Mesenchymal stem cell (in vitro differentiated cells and primary cell): ENCODE results near the gene PLEKHM2.

Source experiments
- DNase-seq: peaks from one replicate; pipeline ENCODE4 v3.0.0-alpha.2; 2013
- H2AFZ ChIP-seq: one replicate; pipeline ENCODE4 v1.6.1; 2013; ENCODE audit warnings: low read depth, mild to moderate bottlenecking, control low read depth, inconsistent platforms, low read length, moderate library complexity
- H2AK5ac ChIP-seq: 2 replicates; pipeline ENCODE4 v1.6.1; 2013; ENCODE audit warnings: low read length, moderate library complexity, mild to moderate bottlenecking, inconsistent platforms; ENCODE audit not compliant: severe bottlenecking
- H2BK120ac ChIP-seq: one replicate; pipeline ENCODE4 v1.6.1; 2013; ENCODE audit warnings: low read depth, mild to moderate bottlenecking, inconsistent platforms, low read length, moderate library complexity
- H2BK12ac ChIP-seq, 2 experiments: one replicate each; pipeline ENCODE4 v1.6.1; 2013; ENCODE audit warnings: inconsistent platforms in 2 of 2, low read length in 2 of 2, mild to moderate bottlenecking in 2 of 2, moderate library complexity in 2 of 2, control low read depth in 1 of 2
- H2BK15ac ChIP-seq: one replicate; pipeline ENCODE4 v1.6.1; 2013; ENCODE audit warnings: mild to moderate bottlenecking, low read depth, inconsistent platforms; ENCODE audit not compliant: poor library complexity, severe bottlenecking
- H2BK5ac ChIP-seq: 2 replicates; pipeline ENCODE4 v1.6.1; 2013; ENCODE audit warnings: low read depth, mild to moderate bottlenecking, low read length, control low read depth, inconsistent platforms; ENCODE audit not compliant: poor library complexity, severe bottlenecking
- H3K14ac ChIP-seq, 2 experiments: one replicate each; pipeline ENCODE4 v1.6.1; 2013; ENCODE audit warnings: inconsistent platforms in 2 of 2, low read length in 2 of 2, control low read depth in 1 of 2, mild to moderate bottlenecking in 1 of 2, moderate library complexity in 1 of 2
- H3K18ac ChIP-seq, 2 experiments: one replicate each; pipeline ENCODE4 v1.6.1; 2013; ENCODE audit warnings: inconsistent platforms in 2 of 2, low read length in 2 of 2, control low read depth in 1 of 2, low read depth in 1 of 2, mild to moderate bottlenecking in 1 of 2
- H3K23ac ChIP-seq, 2 experiments: one replicate each; pipeline ENCODE4 v1.6.1; 2013; ENCODE audit warnings: inconsistent platforms in 2 of 2, low read length in 2 of 2, mild to moderate bottlenecking in 2 of 2, moderate library complexity in 2 of 2, control low read depth in 1 of 2
- H3K27ac ChIP-seq: 2 replicates; pipeline ENCODE4 v1.5.1; 2013; ENCODE audit warnings: mild to moderate bottlenecking, moderate library complexity, low read length, control low read depth, inconsistent platforms; ENCODE audit not compliant: poor library complexity, severe bottlenecking
- H3K27me3 ChIP-seq, 2 experiments: 2 replicates each; pipeline versions ENCODE4 v1.6.1 to v1.7.0; 2013; ENCODE audit warnings: low read length in 2 of 2, mild to moderate bottlenecking in 2 of 2, moderate library complexity in 2 of 2, control low read depth in 1 of 2, inconsistent platforms in 1 of 2; ENCODE audit not compliant: control insufficient read depth in 1 of 2, insufficient read depth in 1 of 2
- H3K36me3 ChIP-seq, 2 experiments: 2 replicates each; pipeline versions ENCODE4 v1.6.1 to v1.7.0; 2013; ENCODE audit warnings: low read length in 2 of 2, control low read depth in 1 of 2, inconsistent platforms in 1 of 2, low read depth in 1 of 2, mild to moderate bottlenecking in 1 of 2; ENCODE audit not compliant: insufficient read depth in 2 of 2, control insufficient read depth in 1 of 2
- H3K4ac ChIP-seq, 2 experiments: one replicate each; pipeline ENCODE4 v1.6.1; 2013; ENCODE audit warnings: inconsistent platforms in 2 of 2, low read length in 2 of 2, mild to moderate bottlenecking in 2 of 2, moderate library complexity in 2 of 2, control low read depth in 1 of 2, low read depth in 1 of 2
- H3K4me1 ChIP-seq: 2 replicates; pipeline ENCODE4 v1.6.1; 2013; ENCODE audit warnings: low read depth, low read length, control low read depth; ENCODE audit not compliant: control insufficient read depth, insufficient read depth
- H3K4me2 ChIP-seq: 2 replicates; pipeline ENCODE4 v1.6.1; 2013; ENCODE audit warnings: low read length, mild to moderate bottlenecking, inconsistent platforms; ENCODE audit not compliant: poor library complexity, severe bottlenecking
- H3K4me3 ChIP-seq, 2 experiments: 2 replicates each; pipeline versions ENCODE4 v1.5.1 to v1.7.0; 2013; ENCODE audit warnings: low read length in 2 of 2, mild to moderate bottlenecking in 2 of 2, control low read depth in 1 of 2, low read depth in 1 of 2; ENCODE audit not compliant: insufficient read depth in 1 of 2
- H3K79me1 ChIP-seq: replicated peaks from 2 replicates; pipeline ENCODE4 v1.6.1; 2013; ENCODE audit warnings: mild to moderate bottlenecking, control low read depth, low read length, inconsistent platforms; ENCODE audit not compliant: poor library complexity, severe bottlenecking
- H3K9ac ChIP-seq: 2 replicates; pipeline ENCODE4 v1.7.0; 2013; ENCODE audit warnings: mild to moderate bottlenecking, low read length, moderate library complexity
- H3K9me3 ChIP-seq: 2 replicates; pipeline ENCODE4 v1.7.0; 2013; ENCODE audit warnings: mild to moderate bottlenecking, low read length; ENCODE audit not compliant: control insufficient read depth
- H4K8ac ChIP-seq: one replicate; pipeline ENCODE4 v1.6.1; 2013; ENCODE audit warnings: inconsistent platforms, mild to moderate bottlenecking, low read length, moderate library complexity
- H4K91ac ChIP-seq: one replicate; pipeline ENCODE4 v1.6.1; 2013; ENCODE audit warnings: mild to moderate bottlenecking, low read length, inconsistent platforms
- WGBS: methylation state at CpG from one replicate; pipeline ENCODE4 v1.1.7; 2013; ENCODE audit warnings: mixed read lengths; 5-methylcytosine and 5-hydroxymethylcytosine counted together

PLEKHM2 gene

GRCh38 chr1:15771836-15772515, 87.9 kb downstream of the PLEKHM2 start:
- Histone ChIP-seq H3K9ac (no peak overlapping the region), H3K36me3 (peaks cover 40 to 83% of the 10 kb centered on the region in 2 experiments), H4K8ac (no peak overlapping the region), H3K4me3 (no peak overlapping the region), H3K4me1 (peaks cover 2% of the 10 kb centered on the region), H2AFZ (no peak overlapping the region), H3K14ac (peak overlapping the region in 1 of 2 experiments; percentile 62), H2AK5ac (no peak overlapping the region), H3K18ac (no peak overlapping the region), H2BK12ac (peak overlapping the region in 1 of 2 experiments; percentile 24), H3K4me2 (no peak overlapping the region), H3K4ac (no peak overlapping the region), H2BK120ac (no peak overlapping the region), H3K27ac (no peak overlapping the region), H4K91ac (no peak overlapping the region), H2BK15ac (no peak overlapping the region), H3K27me3 (no peaks in the 10 kb centered on the region), H3K23ac (no peak overlapping the region), H2BK5ac (no peak overlapping the region), H3K79me1 (peaks cover 34% of the 10 kb centered on the region), H3K9me3 (no peaks in the 10 kb centered on the region)
- WGBS = 94% methylated on average over 5 of the region's 6 CpGs
- no peak for DNase-seq

GRCh38 chr1:15775706-15776105, 91.6 kb downstream of the PLEKHM2 start:
- no peak overlapping the region for H2BK120ac ChIP-seq
- H2BK12ac ChIP-seq = no peak overlapping the region
- no peak overlapping the region for H3K27ac ChIP-seq
- H3K18ac ChIP-seq = no peak overlapping the region
- H2AFZ ChIP-seq = no peak overlapping the region
- no peak overlapping the region for H4K91ac ChIP-seq
- no peaks in the 10 kb centered on the region for H3K27me3 ChIP-seq
- no peak overlapping the region for H3K23ac ChIP-seq
- H2BK5ac ChIP-seq = no peak overlapping the region
- H2BK15ac ChIP-seq = no peak overlapping the region
- no peak overlapping the region for H3K9ac ChIP-seq
- H3K4ac ChIP-seq = no peak overlapping the region
- no peak for DNase-seq
- no peak overlapping the region for H4K8ac ChIP-seq
- H3K4me2 ChIP-seq = no peak overlapping the region
- H3K36me3 ChIP-seq = peaks cover 34 to 85% of the 10 kb centered on the region in 2 experiments
- no peak overlapping the region for H3K4me3 ChIP-seq
- H3K79me1 ChIP-seq = peaks cover 33% of the 10 kb centered on the region
- no peaks in the 10 kb centered on the region for H3K9me3 ChIP-seq
- 93% methylated on average over 2 of the region's 2 CpGs for whole genome bisulfite sequencing
- peaks cover 7% of the 10 kb centered on the region for H3K4me1 ChIP-seq
- no peak overlapping the region for H2AK5ac ChIP-seq
- H3K14ac ChIP-seq = no peak overlapping the region

GRCh38 chr1:15777909-15778707, 94.0 kb downstream of the PLEKHM2 start:
- no peak overlapping the region for H2BK12ac ChIP-seq
- over 99% methylated on average over 5 of the region's 7 CpGs for WGBS
- no peak for DNase-seq

More at GRCh38 chr1:15777909-15778707, 94.0 kb downstream of the PLEKHM2 start:
- H3K23ac ChIP-seq = no peak overlapping the region
- no peak overlapping the region for H2BK5ac ChIP-seq
- no peak overlapping the region for H3K4me3 ChIP-seq
- peaks cover 22 to 77% of the 10 kb centered on the region in 2 experiments for H3K36me3 ChIP-seq
- no peaks in the 10 kb centered on the region for H3K9me3 ChIP-seq
- no peak overlapping the region for H3K9ac ChIP-seq
- H3K4me1 ChIP-seq = peaks cover 5% of the 10 kb centered on the region
- no peak overlapping the region for H2BK120ac ChIP-seq
- H3K79me1 ChIP-seq = peaks cover 23% of the 10 kb centered on the region
- no peak overlapping the region for H3K27ac ChIP-seq
- H3K18ac ChIP-seq = no peak overlapping the region
- H4K8ac ChIP-seq = no peak overlapping the region
- H2AFZ ChIP-seq = no peak overlapping the region
- no peak overlapping the region for H3K14ac ChIP-seq
- no peak overlapping the region for H3K4ac ChIP-seq
- no peak overlapping the region for H2BK15ac ChIP-seq
- H3K27me3 ChIP-seq = no peaks in the 10 kb centered on the region
- no peak overlapping the region for H2AK5ac ChIP-seq
- H3K4me2 ChIP-seq = no peak overlapping the region
- no peak overlapping the region for H4K91ac ChIP-seq
